22Rv1 (cell line): ENCODE measurements around the gene LRRC4B.
A peak's percentile ranks its signal among the peaks of the same experiment; 100 is the strongest.
"Not testable (repeated sequence)": the region's sequence is repeated elsewhere in the genome, so short reads cannot be mapped to it uniquely, and the experiment has no call there.

Experiments used
- H3K27ac ChIP-seq: fragments of 450-650 bp; 2 replicates; pipeline ENCODE4 v1.5.1; 2017
- ZFX ChIP-seq: fragments of 450-650 bp; IDR thresholded peaks from 2 replicates; pipeline ENCODE4 v1.6.1; 2017; ENCODE audit warnings: antibody characterized with exemption, borderline replicate concordance
- TF ChIP-seq, protein P1 (sequence below): fragments of 450-650 bp; IDR thresholded peaks from 2 replicates; pipeline ENCODE4 v1.5.1; 2017; ENCODE audit warnings: mild to moderate bottlenecking

The LRRC4B gene

GRCh38 chr19:50476907-50477238, 91.4 kb downstream of the LRRC4B start:
- peak overlapping the region; percentile 97 for H3K27ac ChIP-seq
- TF ChIP-seq, protein P1, sequence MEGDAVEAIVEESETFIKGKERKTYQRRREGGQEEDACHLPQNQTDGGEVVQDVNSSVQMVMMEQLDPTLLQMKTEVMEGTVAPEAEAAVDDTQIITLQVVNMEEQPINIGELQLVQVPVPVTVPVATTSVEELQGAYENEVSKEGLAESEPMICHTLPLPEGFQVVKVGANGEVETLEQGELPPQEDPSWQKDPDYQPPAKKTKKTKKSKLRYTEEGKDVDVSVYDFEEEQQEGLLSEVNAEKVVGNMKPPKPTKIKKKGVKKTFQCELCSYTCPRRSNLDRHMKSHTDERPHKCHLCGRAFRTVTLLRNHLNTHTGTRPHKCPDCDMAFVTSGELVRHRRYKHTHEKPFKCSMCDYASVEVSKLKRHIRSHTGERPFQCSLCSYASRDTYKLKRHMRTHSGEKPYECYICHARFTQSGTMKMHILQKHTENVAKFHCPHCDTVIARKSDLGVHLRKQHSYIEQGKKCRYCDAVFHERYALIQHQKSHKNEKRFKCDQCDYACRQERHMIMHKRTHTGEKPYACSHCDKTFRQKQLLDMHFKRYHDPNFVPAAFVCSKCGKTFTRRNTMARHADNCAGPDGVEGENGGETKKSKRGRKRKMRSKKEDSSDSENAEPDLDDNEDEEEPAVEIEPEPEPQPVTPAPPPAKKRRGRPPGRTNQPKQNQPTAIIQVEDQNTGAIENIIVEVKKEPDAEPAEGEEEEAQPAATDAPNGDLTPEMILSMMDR: no peak
- TF ChIP-seq ZFX: no peak

GRCh38 chr19:50476224-50476906, 91.9 kb downstream of the LRRC4B start, which contains the start of the genes EMC10 and GARIN5A:
TSS of gene EMC10 (plus strand) at chr19:50476507. CDS start at chr19:50476545, 38 bp downstream.
TSS of gene GARIN5A (minus strand) at chr19:50476848. CDS start at chr19:50476388, 460 bp downstream.
- TF ChIP-seq, protein P1: no peak
- peak within 1 kb of the TSS; percentile 97 for H3K27ac ChIP-seq

DNA sequence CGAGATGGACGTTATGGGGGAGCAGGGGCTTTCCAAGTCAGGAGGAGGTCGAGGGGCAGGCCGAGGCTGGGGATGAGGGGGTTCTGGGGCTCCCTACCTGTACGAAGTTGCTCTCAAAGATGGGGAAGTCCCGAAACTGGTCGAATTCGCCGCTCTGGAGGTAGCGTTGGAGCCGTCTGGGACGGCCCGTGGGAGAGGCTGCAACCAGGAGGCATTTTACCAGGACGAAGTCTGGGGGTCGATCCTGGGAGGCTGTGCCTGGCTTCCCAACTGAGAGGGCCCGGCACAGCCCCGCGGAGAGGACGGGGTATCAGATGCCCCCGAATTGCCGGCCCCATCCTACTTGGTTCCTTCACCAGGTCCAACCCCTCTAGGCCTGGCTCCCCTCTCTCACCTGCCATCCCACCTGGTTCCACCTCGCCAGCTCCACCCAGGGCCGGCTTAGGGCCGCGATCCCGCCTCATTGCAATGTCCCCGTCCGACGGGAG, 92.5 kb downstream of the LRRC4B start:
- peak overlapping the region; percentile 97 for H3K27ac ChIP-seq
- TF ChIP-seq, protein P1: no peak
- no peak for TF ChIP-seq ZFX

- TF ChIP-seq ZFX: no peak
- TF ChIP-seq, protein P1: no peak
- no peak overlapping the region for H3K27ac ChIP-seq
Observed at GRCh38 chr19:50475101-50475568, 93.1 kb downstream of the LRRC4B start.

DNA sequence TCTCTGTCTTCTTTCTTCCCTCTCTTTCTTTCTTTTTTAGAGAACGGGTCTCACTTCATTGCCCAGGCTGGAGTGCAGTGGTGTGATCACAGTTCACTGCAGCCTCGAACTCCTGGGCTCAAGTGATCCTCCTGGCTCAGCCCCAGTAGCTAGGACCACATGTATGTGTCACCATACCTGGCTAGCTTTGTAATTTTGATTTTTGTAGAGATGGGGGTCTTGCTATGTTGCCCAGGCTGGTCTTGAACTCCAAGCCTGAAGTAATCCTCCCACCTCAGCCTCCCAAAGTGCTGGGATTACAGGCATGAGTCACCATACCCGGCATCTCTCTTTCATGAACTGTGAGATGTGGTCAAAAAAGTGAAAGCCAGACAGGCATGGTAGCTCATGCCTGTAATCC, 94.9 kb downstream of the LRRC4B start:
- H3K27ac ChIP-seq: not testable (repeated sequence)

- H3K27ac ChIP-seq: no peak overlapping the region
- TF ChIP-seq ZFX: no peak
- TF ChIP-seq, protein P1: no peak
Observed at GRCh38 chr19:50468818-50469217, 99.4 kb downstream of the LRRC4B start.

GRCh38 chr19:50467566-50467965, 100.7 kb downstream of the LRRC4B start:
- TF ChIP-seq, protein P1: no peak
- no peak for TF ChIP-seq ZFX
- H3K27ac ChIP-seq: no peak overlapping the region
